ENCODE measurements around the gene CMPK1.

The CMPK1 gene

DNA sequence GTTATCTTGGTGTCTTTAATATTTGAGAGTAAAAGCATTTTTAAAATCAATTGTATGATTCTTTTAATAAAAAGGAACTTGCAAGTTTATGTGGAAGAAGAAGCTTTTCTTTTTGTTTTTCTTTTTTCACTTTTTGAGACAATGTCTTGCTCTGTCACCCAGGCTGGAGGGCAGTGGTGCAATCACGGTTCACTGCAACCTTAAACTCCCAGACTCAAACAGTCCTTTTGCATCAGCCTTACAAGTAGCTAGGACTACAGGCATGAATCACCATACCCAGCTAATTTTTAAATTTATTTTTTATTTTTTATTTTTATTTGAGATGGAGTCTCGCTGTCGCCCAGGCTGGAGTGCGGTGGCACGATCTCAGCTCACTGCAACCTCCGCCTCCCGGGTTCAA is 34.1 kb downstream of the CMPK1 start:
- no peak overlapping the region for H3K27ac Mint-ChIP-seq
- H3K27me3 Mint-ChIP-seq, result no peaks in the 10 kb centered on the region
- H3K4me3 Mint-ChIP-seq, result no peak overlapping the region
- no peak for DNase-seq
- no peaks in the 10 kb centered on the region for H3K9me3 Mint-ChIP-seq
- peaks cover 9% of the 10 kb centered on the region for H3K4me1 Mint-ChIP-seq (ENCODE audit: low read depth)
- peaks cover 48% of the 10 kb centered on the region for H3K36me3 Mint-ChIP-seq (ENCODE audit: low read depth)

DNA sequence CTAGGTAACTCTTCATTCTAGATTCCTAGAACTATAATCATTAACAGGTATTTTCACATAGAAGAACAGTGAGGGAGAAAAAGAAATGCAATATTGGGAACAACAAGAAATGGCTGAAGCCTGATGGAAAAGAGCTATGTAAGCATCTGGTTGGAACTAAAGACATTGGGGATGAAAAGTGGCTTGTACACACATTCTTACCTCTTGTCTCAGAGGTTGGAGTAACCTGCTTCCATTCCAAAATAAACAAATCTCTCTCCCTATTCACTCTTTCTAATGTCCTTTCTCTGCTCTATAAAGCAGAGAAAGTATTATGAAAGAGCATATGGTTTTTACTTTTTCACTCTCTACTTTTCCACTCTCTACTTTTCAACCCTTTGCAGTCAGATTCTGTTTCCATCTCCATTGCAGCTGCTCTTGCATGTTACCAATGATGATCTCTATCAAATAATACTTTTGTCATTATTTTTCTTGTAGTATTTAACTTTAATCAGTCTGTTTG is 37.5 kb downstream of the CMPK1 start:
- no peaks in the 10 kb centered on the region for H3K9me3 Mint-ChIP-seq
- no peak overlapping the region for H3K4me3 Mint-ChIP-seq
- no peak for DNase-seq
- H3K27ac Mint-ChIP-seq, result no peak overlapping the region
- no peaks in the 10 kb centered on the region for H3K4me1 Mint-ChIP-seq (ENCODE audit: low read depth)
- no peaks in the 10 kb centered on the region for H3K27me3 Mint-ChIP-seq
- peaks cover 71% of the 10 kb centered on the region for H3K36me3 Mint-ChIP-seq (ENCODE audit: low read depth)

DNA sequence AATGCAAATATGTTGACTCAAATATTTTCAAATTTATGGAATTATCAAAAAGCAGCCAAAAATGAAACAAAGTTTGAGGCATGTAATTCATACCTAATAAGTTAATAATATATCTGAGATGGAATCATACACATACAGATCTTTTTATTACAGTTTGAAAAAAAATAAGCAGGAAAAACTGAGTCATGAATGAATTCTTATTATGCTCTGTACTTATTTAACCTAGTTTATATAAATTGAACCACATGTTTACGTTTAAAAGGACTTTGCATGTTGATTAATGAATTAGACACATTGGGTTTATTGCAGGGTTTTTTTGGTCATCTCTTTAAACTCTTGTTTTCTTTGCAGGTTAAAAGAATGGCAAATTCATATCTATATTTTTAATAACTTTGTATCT is 40.9 kb downstream of the CMPK1 start:
- no peak for DNase-seq
- Mint-ChIP-seq H3K27me3 (no peaks in the 10 kb centered on the region), H3K4me3 (no peak overlapping the region), H3K4me1 (ENCODE audit: low read depth) (no peaks in the 10 kb centered on the region), H3K27ac (no peak overlapping the region), H3K36me3 (ENCODE audit: low read depth) (peaks cover 87% of the 10 kb centered on the region), H3K9me3 (no peaks in the 10 kb centered on the region)

DNA sequence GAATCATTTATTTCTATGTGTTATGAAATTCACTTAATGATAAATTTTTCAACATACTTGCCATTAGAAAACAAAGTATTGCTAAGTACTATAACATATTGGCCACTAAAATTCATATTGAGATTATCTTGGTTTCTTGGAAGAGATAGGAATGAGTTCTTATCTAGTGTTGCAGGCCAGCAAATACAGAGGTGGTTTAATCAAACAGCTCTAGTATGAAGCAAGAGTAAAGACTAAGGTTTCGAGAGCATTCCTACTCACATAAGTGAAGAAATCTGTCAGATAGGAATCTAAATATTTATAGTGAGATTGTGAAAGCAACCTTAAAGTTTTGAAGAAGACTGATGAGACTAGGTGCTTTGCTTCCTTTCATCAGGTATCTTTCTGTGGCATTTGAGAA is 44.6 kb downstream of the CMPK1 start:
- Mint-ChIP-seq H3K36me3 (ENCODE audit: low read depth) (peaks cover 81% of the 10 kb centered on the region), H3K9me3 (no peaks in the 10 kb centered on the region)

DNA sequence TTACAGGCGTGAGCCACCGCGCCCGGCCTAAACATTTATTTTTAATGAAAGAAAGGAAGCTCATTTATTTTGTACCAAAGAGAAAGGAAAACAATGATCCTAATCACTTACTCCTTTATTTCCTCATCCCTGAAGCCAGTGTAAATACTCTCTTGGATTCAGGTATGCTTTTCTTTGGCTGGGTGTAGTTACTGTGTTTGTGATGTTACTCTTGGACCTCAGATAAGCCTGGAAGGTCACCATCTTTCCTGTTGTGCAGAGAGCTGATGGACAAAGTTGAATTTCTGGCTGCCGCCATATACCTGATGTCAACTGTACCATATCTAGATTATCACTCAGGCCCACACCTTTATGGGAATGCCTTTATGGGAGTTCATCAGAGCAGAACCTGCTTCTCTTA is 47.1 kb downstream of the CMPK1 start:
- Mint-ChIP-seq H3K4me3 (no peak overlapping the region), H3K27me3 (no peaks in the 10 kb centered on the region), H3K36me3 (ENCODE audit: low read depth) (peaks cover 64% of the 10 kb centered on the region), H3K4me1 (ENCODE audit: low read depth) (no peaks in the 10 kb centered on the region), H3K27ac (no peak overlapping the region), H3K9me3 (no peaks in the 10 kb centered on the region)
- no peak for DNase-seq

More for the DNA sequence above, 44.6 kb downstream of the CMPK1 start:
- H3K4me3 Mint-ChIP-seq, result no peak overlapping the region
- H3K27me3 Mint-ChIP-seq, result no peaks in the 10 kb centered on the region
- no peak for DNase-seq
- H3K4me1 Mint-ChIP-seq (ENCODE audit: low read depth), result no peaks in the 10 kb centered on the region
- no peak overlapping the region for H3K27ac Mint-ChIP-seq

DNA sequence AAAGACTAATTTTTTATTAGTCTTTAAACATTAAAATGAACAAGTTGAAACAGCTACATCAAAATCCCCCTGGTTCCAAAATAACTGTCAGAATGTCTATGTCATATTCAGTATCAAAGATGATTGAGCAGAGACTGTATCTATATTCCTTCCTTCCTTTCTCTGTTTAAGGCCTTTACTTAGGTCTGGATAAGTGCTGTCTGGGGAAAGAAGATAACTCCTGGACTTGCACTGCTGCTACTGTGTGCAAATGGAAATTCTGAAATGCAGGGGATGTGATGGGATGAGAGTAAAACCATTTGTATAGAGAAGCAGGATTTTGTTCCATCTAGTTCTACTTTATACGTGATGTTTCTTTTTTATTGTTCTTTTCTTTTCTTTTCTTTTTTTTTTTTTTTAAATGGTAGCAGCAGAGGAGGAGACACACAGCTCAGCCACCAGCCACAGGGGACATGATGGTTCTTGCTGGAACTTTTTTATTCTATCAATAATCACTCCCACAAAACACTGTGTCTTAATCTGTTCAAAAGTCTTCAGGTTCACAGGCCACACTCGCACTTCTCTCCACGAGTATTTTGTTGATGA is 48.9 kb downstream of the CMPK1 start:
- Mint-ChIP-seq H3K27me3 (no peaks in the 10 kb centered on the region), H3K4me1 (ENCODE audit: low read depth) (no peaks in the 10 kb centered on the region), H3K27ac (no peak overlapping the region), H3K36me3 (ENCODE audit: low read depth) (peaks cover 53% of the 10 kb centered on the region), H3K9me3 (no peaks in the 10 kb centered on the region), H3K4me3 (no peak overlapping the region)
- no peak for DNase-seq

DNA sequence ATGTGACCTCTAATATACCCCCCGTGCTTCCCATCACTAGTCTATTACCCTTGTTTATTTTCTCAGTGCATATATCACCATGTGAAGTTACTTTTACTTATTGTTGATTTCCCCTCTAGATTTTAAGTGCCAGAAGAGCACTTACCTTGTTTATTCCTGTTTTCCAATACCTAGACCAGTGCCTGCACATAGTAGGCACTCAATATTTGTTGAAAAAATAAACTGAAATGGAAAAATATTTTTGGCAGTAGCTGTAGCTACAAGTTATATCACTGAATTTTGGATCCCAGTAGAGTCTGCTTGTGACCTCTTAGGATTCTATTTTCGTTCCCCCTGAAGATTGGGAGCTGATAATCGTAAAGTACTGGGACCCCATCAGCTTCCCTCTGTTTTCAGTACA is 50.5 kb downstream of the CMPK1 start:
- Mint-ChIP-seq H3K27ac (no peak overlapping the region), H3K4me3 (no peak overlapping the region), H3K9me3 (no peaks in the 10 kb centered on the region), H3K36me3 (ENCODE audit: low read depth) (peaks cover 39% of the 10 kb centered on the region), H3K27me3 (peaks cover 3% of the 10 kb centered on the region), H3K4me1 (ENCODE audit: low read depth) (no peaks in the 10 kb centered on the region)
- no peak for DNase-seq

DNA sequence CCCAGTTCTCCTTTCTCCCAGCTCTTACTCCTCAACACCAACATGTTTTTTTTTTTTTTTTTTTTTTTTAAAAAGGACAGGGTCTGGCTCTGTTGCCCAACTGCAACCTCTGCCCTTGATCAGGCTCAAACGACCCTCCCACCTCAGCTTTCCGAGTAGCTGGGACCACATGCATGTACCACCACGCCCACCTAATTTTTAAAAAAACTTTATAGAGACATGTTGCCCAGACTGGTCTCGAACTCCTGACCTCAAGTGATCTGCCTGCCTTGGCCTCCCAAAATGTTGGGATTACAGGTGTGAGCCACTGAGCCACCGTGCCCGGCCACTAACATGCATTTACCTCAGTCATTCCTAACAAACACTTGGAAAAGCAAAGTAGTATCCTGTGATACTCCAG is 51.4 kb downstream of the CMPK1 start:
- Mint-ChIP-seq H3K27me3 (peaks cover 3% of the 10 kb centered on the region), H3K27ac (no peak overlapping the region), H3K4me1 (ENCODE audit: low read depth) (no peaks in the 10 kb centered on the region), H3K36me3 (ENCODE audit: low read depth) (peaks cover 32% of the 10 kb centered on the region), H3K4me3 (no peak overlapping the region), H3K9me3 (no peaks in the 10 kb centered on the region)
- no peak for DNase-seq

DNA sequence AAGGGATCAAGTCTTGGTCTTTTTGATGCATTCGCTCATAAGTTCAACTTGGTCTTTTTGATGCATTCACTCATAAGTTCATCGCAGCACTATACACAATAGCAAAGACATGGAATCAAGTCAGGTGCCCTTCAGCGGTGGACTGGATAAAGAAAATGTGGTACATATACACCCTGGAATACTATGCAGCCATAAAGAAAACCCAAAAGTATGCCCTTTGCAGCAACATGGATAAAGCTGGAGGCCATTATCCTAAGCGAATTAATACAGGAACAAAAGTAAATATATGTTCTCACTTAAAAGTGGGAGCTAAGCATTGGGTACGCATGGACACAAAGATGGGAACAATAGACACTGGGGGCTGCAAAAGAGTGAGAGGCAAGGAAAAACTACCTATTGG is 52.7 kb downstream of the CMPK1 start:
- DNase-seq, result no peak
- H3K9me3 Mint-ChIP-seq, result no peaks in the 10 kb centered on the region
- H3K4me3 Mint-ChIP-seq, result no peak overlapping the region
- H3K4me1 Mint-ChIP-seq (ENCODE audit: low read depth), result no peaks in the 10 kb centered on the region
- H3K27ac Mint-ChIP-seq, result no peak overlapping the region
- H3K36me3 Mint-ChIP-seq (ENCODE audit: low read depth), result peaks cover 23% of the 10 kb centered on the region
- H3K27me3 Mint-ChIP-seq, result peaks cover 3% of the 10 kb centered on the region

DNA sequence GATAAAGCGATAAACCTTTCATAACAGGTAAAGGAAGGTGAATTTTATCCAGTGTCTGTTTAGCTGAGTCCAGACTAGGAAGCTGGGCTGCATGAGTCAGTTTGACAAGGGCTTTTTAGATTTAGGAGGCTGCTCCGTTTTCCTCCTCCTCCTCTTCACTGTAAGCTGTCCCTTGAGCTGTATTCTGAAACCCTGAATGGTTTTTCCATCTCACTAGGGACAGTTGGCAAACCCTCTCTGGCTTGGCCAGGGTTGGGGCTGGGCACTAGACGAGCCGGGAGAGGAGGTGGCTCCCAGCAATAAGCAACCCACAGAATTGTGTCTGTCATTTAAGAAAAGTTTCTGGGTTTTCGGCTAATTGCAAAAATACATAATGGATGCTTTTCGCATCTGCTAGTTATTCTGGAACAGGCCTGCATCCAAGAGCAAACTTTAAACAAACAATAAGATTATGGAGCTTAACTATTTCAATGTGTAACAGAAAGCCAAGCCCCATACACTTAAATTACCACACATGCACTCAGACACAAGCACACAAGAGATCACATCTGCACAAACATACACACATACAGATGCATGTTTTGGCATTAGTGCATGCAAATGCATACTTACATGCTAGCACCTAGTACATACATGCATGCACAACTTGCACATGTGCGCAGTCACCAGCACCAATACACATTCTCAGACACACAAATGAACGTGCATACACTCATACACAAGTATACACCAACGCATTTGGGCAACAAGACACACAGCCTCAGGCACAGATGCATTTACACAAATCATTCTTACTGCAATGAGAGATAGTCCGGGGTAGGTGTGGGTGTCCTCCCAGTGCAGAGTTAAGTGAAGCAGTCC is 54.7 kb downstream of the CMPK1 start:
- Mint-ChIP-seq H3K27ac (no peak overlapping the region), H3K36me3 (ENCODE audit: low read depth) (peaks cover 7% of the 10 kb centered on the region), H3K4me3 (no peak overlapping the region), H3K4me1 (ENCODE audit: low read depth) (no peaks in the 10 kb centered on the region), H3K9me3 (no peaks in the 10 kb centered on the region), H3K27me3 (peaks cover 5% of the 10 kb centered on the region)
- DNase-seq, result no peak

DNA sequence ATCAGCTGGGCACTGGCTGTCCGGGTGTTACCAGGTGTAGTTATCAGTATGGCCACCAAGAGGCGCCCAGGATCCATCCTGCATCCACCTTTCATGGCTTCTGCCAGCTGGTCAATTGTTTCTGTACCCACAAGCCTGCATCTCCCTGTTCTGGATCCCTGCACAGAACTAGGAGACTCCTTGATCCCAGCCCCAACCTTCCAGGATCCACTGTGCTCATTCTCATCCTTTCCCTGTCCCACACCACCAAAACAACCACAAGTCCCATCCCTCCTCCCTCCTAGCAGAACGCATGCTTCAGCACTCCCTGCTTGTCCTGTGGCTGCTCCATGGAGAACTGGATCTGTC is 55.3 kb downstream of the CMPK1 start:
- H3K27me3 Mint-ChIP-seq, result peaks cover 5% of the 10 kb centered on the region
- peaks cover 6% of the 10 kb centered on the region for H3K36me3 Mint-ChIP-seq (ENCODE audit: low read depth)
- no peaks in the 10 kb centered on the region for H3K4me1 Mint-ChIP-seq (ENCODE audit: low read depth)
- no peaks in the 10 kb centered on the region for H3K9me3 Mint-ChIP-seq
- peak; percentile 60 for DNase-seq
- no peak overlapping the region for H3K27ac Mint-ChIP-seq
- no peak overlapping the region for H3K4me3 Mint-ChIP-seq

DNA sequence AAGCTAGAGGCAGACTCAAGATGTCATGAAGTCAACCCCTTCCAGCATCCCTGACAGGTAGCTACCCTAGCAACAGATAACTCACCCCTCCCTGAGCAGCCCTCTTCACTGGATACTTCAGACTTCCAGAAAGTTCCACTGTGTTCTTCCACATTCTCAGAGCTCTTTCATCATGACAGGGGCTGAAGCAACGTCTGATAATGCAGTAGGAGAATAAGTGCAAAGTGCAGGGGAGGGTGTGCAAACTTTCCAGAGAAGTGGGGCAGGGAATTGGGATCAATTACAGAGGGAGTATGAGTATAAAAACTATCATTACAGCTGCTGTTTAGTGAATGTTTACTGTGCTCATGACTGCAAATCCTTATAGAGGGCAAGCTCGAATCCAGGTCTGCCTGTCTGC is 56.1 kb downstream of the CMPK1 start:
- Mint-ChIP-seq H3K4me3 (no peak overlapping the region), H3K36me3 (ENCODE audit: low read depth) (peaks cover 2% of the 10 kb centered on the region), H3K27me3 (peaks cover 7% of the 10 kb centered on the region), H3K27ac (no peak overlapping the region), H3K4me1 (ENCODE audit: low read depth) (no peaks in the 10 kb centered on the region), H3K9me3 (no peaks in the 10 kb centered on the region)
- DNase-seq, result no peak

DNA sequence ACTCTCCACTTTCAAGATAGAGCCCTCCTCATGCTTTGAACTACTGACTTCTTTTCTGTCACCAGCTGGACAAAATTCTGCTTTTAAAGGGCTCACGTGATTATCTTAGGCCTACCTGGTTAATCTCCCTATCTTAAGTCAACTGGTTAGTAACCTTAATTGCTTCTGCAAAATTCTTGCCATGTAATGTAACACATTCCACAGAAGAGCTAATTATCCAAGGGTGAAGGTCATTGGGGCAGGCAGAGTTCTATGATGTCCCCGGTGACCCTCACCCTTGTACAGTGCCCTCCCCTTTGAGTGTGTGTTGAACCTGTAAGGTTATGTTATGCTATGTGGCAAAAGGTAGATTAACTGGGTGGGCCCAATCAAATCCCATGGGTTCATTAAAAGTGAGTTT is 57.3 kb downstream of the CMPK1 start:
- H3K27me3 Mint-ChIP-seq, result peaks cover 13% of the 10 kb centered on the region
- H3K36me3 Mint-ChIP-seq (ENCODE audit: low read depth), result peaks cover 1% of the 10 kb centered on the region

DNA sequence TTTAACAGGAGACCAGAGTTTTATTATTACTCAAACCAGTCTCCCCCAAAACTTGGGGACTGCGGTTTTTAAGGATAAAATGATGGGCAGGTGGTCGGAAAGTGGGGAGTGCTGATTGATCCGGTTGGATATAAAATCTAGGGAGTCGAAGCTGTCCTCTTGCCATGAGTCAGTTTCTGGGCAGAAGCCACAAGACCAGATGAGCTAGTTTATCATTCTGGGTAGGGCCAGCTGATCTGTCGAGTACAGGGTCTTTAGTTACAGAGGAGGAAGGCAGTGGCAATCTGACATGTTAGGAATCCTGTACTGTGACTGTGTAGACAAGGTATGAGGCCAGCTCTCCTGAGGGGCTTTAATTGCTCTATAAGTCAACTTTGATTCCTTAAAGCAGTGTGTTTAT is 59.6 kb downstream of the CMPK1 start:
- DNase-seq, result no peak
- Mint-ChIP-seq H3K36me3 (ENCODE audit: low read depth) (no peaks in the 10 kb centered on the region), H3K4me1 (ENCODE audit: low read depth) (no peaks in the 10 kb centered on the region), H3K27me3 (peaks cover 19% of the 10 kb centered on the region), H3K4me3 (no peak overlapping the region), H3K9me3 (no peaks in the 10 kb centered on the region), H3K27ac (no peak overlapping the region)

More for the DNA sequence above, 57.3 kb downstream of the CMPK1 start:
- Mint-ChIP-seq H3K9me3 (no peaks in the 10 kb centered on the region), H3K27ac (no peak overlapping the region), H3K4me3 (no peak overlapping the region), H3K4me1 (ENCODE audit: low read depth) (no peaks in the 10 kb centered on the region)
- DNase-seq, result no peak

DNA sequence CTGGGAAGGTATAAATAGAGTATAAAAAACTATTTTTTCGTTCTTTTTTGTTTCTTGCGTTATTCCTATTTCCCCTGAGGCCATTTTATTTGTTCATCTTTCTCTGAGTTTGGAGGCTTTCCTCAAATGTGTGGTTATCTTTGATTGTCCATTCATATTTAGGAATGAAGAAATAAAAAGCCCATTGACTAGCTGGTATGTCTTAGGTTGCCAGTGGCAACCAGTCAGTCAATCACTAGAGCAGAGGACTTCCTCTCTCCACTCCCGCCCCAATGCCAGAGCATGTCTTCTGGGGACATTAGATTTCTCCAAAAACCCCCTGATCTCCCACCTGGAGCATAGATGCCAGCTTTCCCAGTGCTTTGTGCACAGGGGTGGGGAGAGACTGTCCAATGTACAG is 61.8 kb downstream of the CMPK1 start:
- no peak overlapping the region for H3K27ac Mint-ChIP-seq
- H3K9me3 Mint-ChIP-seq, result no peaks in the 10 kb centered on the region
- H3K27me3 Mint-ChIP-seq, result peaks cover 23% of the 10 kb centered on the region

More for the DNA sequence above, 61.8 kb downstream of the CMPK1 start:
- no peak for DNase-seq
- Mint-ChIP-seq H3K4me1 (ENCODE audit: low read depth) (no peaks in the 10 kb centered on the region), H3K36me3 (ENCODE audit: low read depth) (no peaks in the 10 kb centered on the region), H3K4me3 (no peak overlapping the region)

All from activated T-cell treated with anti-CD3 and anti-CD28 coated beads, Interleukin-2, amount 50 U/mL, for 24 hours (primary cell).